ENCODE measurements around the gene THRSP. TPM values are rescaled to one million over a fixed set of nuclear protein-coding genes. Genes with fewer than 3 reads are reported as not detected.

The THRSP gene
- polyA plus RNA-seq, 1 of the 3 experiments (the other 2 are of a cell fraction), result not detected

GRCh38 chr11:78054971-78055370 is 8.7 kb upstream of the THRSP start:
- no peaks in the 10 kb centered on the region for H3K9me3 ChIP-seq
- H3F3A ChIP-seq (replicated peaks; ENCODE audit: insufficient read depth), result peaks cover 3% of the 10 kb centered on the region
- H3K9me2 ChIP-seq, result no peaks in the 10 kb centered on the region
- no peaks in the 10 kb centered on the region for H3K79me2 ChIP-seq (ENCODE audit: insufficient read depth)
- DNase-seq, result no peak
- POLR2A ChIA-PET, result no interaction called here
- no peak overlapping the region for H2AFZ ChIP-seq (ENCODE audit: low read depth)
- peaks cover 0 to 4% of the 10 kb centered on the region in 2 experiments; a peak in 1 of 4 replicates for H3K4me1 ChIP-seq (ENCODE audit: control insufficient read depth in 1 of 2, insufficient read depth in 2 of 2, low read depth in 1 of 2, low read length in 1 of 2)
- no peaks in the 10 kb centered on the region for H4K20me1 ChIP-seq (ENCODE audit: insufficient read depth)
- no peak overlapping the region for H3K9ac ChIP-seq
- CTCF ChIA-PET, result interaction anchor here (4.0 kb wide), 1 partner anchor 9 kb away, joined by 28 read pairs; no protein-coding TSS in a partner anchor
- no peak overlapping the region for H3K27ac ChIP-seq (ENCODE audit: low read depth in 2 of 2, low read length in 1 of 2)
- WGBS (ENCODE audit: low lambda C conversion rate), result 88% methylated on average over 4 of the region's 4 CpGs
- no peaks in the 10 kb centered on the region for H3K36me3 ChIP-seq (replicated peaks in 1 of 2; ENCODE audit: control insufficient read depth in 1 of 2, insufficient read depth in 2 of 2, low read length in 1 of 2)
- no peak overlapping the region for H3K4me3 ChIP-seq (ENCODE audit: low read depth in 2 of 2, low read length in 1 of 2)
- H3K27me3 ChIP-seq (ENCODE audit: insufficient read depth), result no peaks in the 10 kb centered on the region
- TF ChIP-seq PBX3 (IDR thresholded peaks at IDR 0.05) (no peak), NRF1 (IDR thresholded peaks at IDR 0.05; ENCODE audit: low read depth, low read length) (no peak), SMC3 (IDR thresholded peaks at IDR 0.05; ENCODE audit: low read depth, low read length) (no peak), TAF1 (IDR thresholded peaks at IDR 0.05; ENCODE audit: borderline replicate concordance, low read depth, low read length) (no peak), FOXJ3 (CRISPR knock-in tag; IDR thresholded peaks at IDR 0.05) (no peak), MEF2A (IDR thresholded peaks at IDR 0.05; ENCODE audit: borderline replicate concordance, low read depth) (no peak), FOSL2 (IDR thresholded peaks at IDR 0.05; ENCODE audit: borderline replicate concordance, low read depth) (no peak)
- TF ChIP-seq, protein P1, sequence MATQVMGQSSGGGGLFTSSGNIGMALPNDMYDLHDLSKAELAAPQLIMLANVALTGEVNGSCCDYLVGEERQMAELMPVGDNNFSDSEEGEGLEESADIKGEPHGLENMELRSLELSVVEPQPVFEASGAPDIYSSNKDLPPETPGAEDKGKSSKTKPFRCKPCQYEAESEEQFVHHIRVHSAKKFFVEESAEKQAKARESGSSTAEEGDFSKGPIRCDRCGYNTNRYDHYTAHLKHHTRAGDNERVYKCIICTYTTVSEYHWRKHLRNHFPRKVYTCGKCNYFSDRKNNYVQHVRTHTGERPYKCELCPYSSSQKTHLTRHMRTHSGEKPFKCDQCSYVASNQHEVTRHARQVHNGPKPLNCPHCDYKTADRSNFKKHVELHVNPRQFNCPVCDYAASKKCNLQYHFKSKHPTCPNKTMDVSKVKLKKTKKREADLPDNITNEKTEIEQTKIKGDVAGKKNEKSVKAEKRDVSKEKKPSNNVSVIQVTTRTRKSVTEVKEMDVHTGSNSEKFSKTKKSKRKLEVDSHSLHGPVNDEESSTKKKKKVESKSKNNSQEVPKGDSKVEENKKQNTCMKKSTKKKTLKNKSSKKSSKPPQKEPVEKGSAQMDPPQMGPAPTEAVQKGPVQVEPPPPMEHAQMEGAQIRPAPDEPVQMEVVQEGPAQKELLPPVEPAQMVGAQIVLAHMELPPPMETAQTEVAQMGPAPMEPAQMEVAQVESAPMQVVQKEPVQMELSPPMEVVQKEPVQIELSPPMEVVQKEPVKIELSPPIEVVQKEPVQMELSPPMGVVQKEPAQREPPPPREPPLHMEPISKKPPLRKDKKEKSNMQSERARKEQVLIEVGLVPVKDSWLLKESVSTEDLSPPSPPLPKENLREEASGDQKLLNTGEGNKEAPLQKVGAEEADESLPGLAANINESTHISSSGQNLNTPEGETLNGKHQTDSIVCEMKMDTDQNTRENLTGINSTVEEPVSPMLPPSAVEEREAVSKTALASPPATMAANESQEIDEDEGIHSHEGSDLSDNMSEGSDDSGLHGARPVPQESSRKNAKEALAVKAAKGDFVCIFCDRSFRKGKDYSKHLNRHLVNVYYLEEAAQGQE (IDR thresholded peaks at IDR 0.05; ENCODE audit: low read depth, low read length), result no peak
- no peak overlapping the region for H3K4me2 ChIP-seq

GRCh38 chr11:78056093-78056492 is 7.6 kb upstream of the THRSP start:
- H3F3A ChIP-seq (replicated peaks; ENCODE audit: insufficient read depth), result peaks cover 3% of the 10 kb centered on the region
- CTCF ChIA-PET, result interaction anchor here (4.0 kb wide), 1 partner anchor 10 kb away, joined by 28 read pairs; no protein-coding TSS in a partner anchor
- no peaks in the 10 kb centered on the region for H3K9me3 ChIP-seq
- DNase-seq, result no peak
- no peaks in the 10 kb centered on the region for H3K36me3 ChIP-seq (replicated peaks in 1 of 2; ENCODE audit: control insufficient read depth in 1 of 2, insufficient read depth in 2 of 2, low read length in 1 of 2)
- H3K4me3 ChIP-seq (ENCODE audit: low read depth in 2 of 2, low read length in 1 of 2), result no peak overlapping the region
- H3K27me3 ChIP-seq (ENCODE audit: insufficient read depth), result no peaks in the 10 kb centered on the region
- no peak overlapping the region for H3K9ac ChIP-seq
- no peak overlapping the region for H3K27ac ChIP-seq (ENCODE audit: low read depth in 2 of 2, low read length in 1 of 2)
- no peaks in the 10 kb centered on the region for H4K20me1 ChIP-seq (ENCODE audit: insufficient read depth)
- H3K4me1 ChIP-seq (ENCODE audit: control insufficient read depth in 1 of 2, insufficient read depth in 2 of 2, low read depth in 1 of 2, low read length in 1 of 2), result peaks cover 2 to 6% of the 10 kb centered on the region in 2 experiments; a peak in 2 of 4 replicates
- 90% methylated on average over 3 of the region's 3 CpGs for WGBS (ENCODE audit: low lambda C conversion rate)
- H3K4me2 ChIP-seq, result no peak overlapping the region
- POLR2A ChIA-PET, result no interaction called here
- H3K9me2 ChIP-seq, result no peaks in the 10 kb centered on the region
- no peaks in the 10 kb centered on the region for H3K79me2 ChIP-seq (ENCODE audit: insufficient read depth)
- H2AFZ ChIP-seq (ENCODE audit: low read depth), result no peak overlapping the region
- TF ChIP-seq, protein P1 (IDR thresholded peaks at IDR 0.05; ENCODE audit: low read depth, low read length), result no peak
- TF ChIP-seq NRF1 (IDR thresholded peaks at IDR 0.05; ENCODE audit: low read depth, low read length) (no peak), USF1 (IDR thresholded peaks at IDR 0.05; ENCODE audit: borderline replicate concordance, low read depth) (no peak), MEF2A (IDR thresholded peaks at IDR 0.05; ENCODE audit: borderline replicate concordance, low read depth) (no peak), MXI1 (IDR thresholded peaks at IDR 0.05; ENCODE audit: low read depth, low read length) (no peak), GATA2 (CRISPR knock-in tag; IDR thresholded peaks at IDR 0.05) (no peak), FOXJ3 (CRISPR knock-in tag; IDR thresholded peaks at IDR 0.05) (no peak), RAD21 (IDR thresholded peaks at IDR 0.05; ENCODE audit: low read length) (no peak), RXRA (IDR thresholded peaks at IDR 0.05; ENCODE audit: borderline replicate concordance, low read depth) (no peak), EP300 (IDR thresholded peaks at IDR 0.05; ENCODE audit: borderline replicate concordance in 1 of 2, low read depth in 1 of 2, low read length in 1 of 2) (no peak), SMC3 (IDR thresholded peaks at IDR 0.05; ENCODE audit: low read depth, low read length) (no peak), EZH2phosphoT487 (IDR thresholded peaks at IDR 0.05; ENCODE audit: borderline replicate concordance, low read depth) (no peak)
- TF ChIP-seq, protein P2, sequence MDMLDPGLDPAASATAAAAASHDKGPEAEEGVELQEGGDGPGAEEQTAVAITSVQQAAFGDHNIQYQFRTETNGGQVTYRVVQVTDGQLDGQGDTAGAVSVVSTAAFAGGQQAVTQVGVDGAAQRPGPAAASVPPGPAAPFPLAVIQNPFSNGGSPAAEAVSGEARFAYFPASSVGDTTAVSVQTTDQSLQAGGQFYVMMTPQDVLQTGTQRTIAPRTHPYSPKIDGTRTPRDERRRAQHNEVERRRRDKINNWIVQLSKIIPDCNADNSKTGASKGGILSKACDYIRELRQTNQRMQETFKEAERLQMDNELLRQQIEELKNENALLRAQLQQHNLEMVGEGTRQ (IDR thresholded peaks at IDR 0.05; ENCODE audit: borderline replicate concordance, low read depth, low read length), result no peak

Data from SK-N-SH (cell line).